ENCODE data around the gene RBKS.

- no peak for TF ChIP-seq CTCF (IDR thresholded peaks at IDR 0.05; ENCODE audit: low read depth, low read length)
- TF ChIP-seq EZH2phosphoT487 (IDR thresholded peaks at IDR 0.05; ENCODE audit: low read depth) = no peak
These were observed 124.4 kb downstream of the RBKS start for GRCh38 chr2:27765621-27766286.
